Stimulated activated CD4-positive, alpha-beta T cell treated with anti-CD3 and anti-CD28 coated beads, Interleukin-1b, Interleukin-23, amount 100 ng/mL, for 24 hours (primary cell): Measurements from ENCODE around the gene KRTAP4-16.
"Not testable (repeated sequence)": the region's sequence is repeated elsewhere in the genome, so short reads cannot be mapped to it uniquely, and the experiment has no call there.

Experiments
- DNase-seq, 4 experiments: peaks; one replicate each; pipeline ENCODE4 v3.0.0-alpha.2; 2020; ENCODE audit warnings: low read depth in 4 of 4, low spot score in 1 of 4

KRTAP4-16 gene

DNA sequence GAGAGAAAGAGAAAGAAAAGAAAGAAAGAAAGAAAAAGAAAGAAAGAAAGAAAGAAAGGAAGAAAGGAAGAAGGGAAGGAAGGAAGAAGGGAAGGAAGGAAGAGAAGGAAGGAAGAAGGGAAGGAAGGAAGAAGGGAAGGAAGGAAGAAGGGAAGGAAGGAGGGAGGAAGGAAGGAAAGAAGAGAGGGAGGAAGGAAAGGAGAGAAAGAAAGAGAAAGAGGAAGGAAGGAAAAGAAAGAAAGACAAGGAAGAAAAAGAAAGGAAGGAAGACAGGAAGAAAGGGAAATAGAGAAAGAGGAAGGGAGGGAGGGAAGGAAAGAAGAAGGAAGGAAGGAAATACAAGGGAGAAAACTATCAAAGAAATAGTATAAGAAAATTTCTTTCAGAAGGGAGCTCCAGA lies 25.2 kb downstream of the KRTAP4-16 start:
- no peak for DNase-seq

DNA sequence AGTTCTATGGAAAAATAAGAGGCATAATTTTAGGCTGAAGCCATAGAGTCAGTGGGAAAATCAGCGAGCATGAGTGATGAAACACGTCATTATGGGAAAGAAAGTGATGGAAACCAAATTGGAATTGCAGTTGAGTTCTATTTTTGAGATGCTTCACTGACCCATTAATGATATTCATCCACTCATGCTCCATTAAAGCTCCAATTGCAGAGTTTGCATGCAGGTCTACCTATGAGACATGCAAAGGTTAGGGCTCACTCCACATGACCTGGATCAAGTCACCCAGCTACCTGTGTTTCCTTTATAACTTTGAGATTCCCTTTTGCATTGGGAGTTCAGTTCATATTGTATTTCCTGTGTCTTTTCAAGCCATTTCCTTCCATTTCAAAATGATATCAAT lies 28.3 kb downstream of the KRTAP4-16 start:
- no peak for DNase-seq

DNA sequence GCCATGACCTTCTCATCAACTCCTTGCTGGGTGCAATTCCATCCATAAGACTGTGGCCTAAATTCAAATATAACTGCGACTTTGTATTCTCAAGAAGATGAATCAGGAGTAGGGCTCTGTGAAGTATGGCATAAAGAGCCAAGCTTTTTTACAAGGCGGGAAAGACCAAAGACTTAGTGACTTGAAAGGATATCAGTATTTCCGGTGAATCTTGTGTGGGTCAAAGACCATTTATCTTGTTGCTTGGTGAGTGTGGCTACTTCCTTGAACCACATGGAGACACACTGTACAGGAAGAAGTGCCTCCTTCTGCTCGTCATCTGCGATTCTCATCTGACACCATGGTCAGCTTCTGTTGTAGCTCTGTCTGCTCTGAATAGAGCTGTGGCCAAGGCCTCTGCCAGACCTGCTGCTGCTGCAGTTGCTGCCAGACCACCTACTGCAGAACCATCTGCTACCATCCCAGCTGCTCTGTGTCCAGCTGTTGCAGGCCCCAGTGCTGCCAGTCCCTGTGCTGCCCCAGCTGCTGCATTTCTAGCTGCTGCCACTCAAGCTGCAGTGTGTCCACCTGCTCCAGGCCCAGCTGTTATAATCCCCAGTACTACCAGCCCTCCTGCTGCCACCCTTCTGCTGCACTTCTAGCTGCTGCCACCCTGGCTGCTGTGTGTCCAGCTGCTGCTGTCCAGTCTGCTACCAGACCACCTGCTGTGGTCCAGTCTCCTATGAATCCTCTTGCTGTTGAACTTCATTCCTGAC lies 30.2 kb downstream of the KRTAP4-16 start:
- no peak for DNase-seq

DNA sequence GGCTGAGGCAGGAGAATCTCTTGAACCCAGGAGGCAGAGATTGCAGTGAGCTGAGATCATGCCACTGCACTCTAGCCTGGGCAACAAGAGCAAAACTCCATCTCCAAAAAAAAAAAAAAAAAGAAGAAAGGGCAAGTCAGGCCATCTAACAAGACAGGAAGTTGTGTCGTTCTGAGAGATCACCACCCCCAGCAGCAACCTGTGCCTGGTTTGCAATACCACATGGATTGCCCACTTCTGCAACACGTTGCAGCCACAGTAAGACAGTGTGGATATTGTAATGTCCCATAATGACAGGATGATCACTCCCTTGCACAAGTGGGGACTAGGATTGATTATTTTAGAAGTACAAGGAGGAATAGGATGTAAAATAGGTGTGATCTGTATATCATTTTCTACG lies 33.0 kb downstream of the KRTAP4-16 start:
- DNase-seq, result no peak

DNA sequence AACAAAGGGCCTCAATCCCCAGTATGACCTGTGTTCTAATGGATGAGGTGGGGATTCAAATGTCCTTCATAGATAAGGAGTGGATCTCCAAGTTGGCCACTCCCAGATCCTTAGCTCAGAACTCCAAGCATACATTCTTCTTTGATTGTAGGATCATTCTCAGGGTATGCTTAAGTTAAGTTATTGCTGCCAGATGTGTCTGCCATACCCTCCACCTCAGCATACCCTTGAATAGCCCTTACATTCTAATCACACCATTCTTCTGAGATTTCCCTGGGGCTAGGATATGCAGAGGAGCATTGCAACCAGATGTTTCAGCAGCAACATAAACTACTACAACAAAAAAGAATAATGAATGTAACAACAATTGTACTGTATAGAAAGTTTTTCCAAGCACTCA lies 34.7 kb downstream of the KRTAP4-16 start:
- no peak for DNase-seq

DNA sequence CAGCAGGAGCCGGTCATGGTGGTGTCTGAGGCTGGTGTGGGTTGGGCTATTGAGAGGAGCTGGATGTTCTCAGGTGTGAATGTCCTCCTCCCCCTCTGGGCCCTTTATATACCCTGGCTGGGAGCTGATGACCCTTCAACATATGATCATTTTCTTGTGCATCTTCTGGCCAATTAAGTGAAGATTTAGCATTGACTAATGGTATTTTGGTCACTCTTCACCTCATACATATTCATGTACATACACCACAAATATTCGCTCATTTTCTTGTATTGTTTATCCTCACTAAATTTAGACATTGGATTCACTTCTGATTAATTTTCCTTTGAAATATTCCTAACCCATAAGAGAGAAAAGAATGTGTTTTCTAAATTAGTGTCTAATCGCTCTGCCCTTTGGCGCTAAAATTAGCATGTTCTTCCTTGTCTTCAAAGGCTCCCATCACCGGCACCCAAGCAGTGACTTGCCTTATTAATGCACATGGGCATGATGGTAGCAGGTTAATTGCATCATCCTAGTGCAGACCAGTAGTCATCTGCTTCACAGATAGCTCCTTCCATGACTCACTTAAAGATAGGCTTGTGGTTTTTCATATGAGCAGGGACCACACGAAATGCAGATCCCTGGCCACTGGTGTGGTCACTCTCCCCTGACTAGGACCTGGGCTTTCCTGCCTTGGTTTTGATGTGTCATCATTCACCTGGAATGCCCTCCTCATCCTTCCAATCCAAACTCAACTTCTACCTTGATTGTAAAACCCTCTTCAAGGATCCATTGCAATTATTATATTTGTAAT lies 36.0 kb downstream of the KRTAP4-16 start, which contains the start of gene KRTAP2-4:
TSS of gene KRTAP2-4 (minus strand) at position 51 of the 796 bp plus-strand sequence. CDS start at position 17, 34 bp downstream.
- no peak for DNase-seq

DNA sequence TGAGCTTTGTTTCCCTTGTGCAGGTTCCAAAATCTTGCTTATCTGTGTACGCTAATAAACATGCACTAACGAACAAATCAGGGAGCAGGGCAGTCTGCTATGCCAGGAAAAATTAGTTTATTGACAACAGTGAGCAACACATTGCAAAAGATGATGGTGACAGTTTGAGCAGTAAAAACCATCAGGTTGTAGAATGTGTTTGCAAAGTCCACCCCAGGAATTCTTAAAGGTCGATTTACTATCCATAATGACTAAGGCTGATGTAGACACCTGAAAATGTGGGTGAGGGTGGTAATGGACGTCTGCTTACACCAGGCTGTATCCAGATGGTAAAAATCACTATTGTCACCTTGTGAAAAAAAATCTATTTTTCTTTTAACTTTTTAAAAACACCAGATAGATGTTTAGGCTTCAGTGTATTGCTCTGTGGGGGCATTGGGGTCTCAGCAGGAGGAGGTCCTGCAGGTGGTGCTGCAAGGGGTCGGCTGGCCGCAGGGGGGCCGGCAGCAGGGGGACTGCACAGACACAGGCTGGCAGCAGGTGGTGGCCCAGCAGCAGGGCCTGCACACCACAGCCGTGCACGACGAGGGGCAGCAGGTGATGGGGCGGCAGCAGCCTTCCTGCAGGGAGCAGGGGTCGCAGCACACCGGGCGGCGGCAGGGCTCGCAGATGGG lies 36.9 kb downstream of the KRTAP4-16 start:
- DNase-seq, result not testable (repeated sequence)

DNA sequence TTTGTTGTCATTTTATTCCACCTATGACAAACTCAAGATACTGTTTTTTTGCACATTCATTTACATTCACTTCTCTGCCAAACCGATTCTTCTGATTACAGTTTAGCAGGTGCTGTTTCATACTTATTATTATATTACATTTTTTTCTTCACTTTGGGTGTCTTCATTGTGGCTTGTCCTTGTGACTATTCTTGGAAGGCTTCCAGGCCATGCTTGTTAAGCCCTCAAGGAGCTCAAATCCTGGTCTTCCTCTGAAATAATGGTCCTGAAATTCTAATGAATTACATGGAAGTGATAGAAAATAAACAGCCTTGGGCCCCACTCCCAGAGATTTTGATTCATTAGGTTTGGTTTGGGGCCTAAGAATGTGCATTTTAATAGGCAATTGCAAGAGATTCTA lies 37.7 kb downstream of the KRTAP4-16 start:
- DNase-seq, result no peak

DNA sequence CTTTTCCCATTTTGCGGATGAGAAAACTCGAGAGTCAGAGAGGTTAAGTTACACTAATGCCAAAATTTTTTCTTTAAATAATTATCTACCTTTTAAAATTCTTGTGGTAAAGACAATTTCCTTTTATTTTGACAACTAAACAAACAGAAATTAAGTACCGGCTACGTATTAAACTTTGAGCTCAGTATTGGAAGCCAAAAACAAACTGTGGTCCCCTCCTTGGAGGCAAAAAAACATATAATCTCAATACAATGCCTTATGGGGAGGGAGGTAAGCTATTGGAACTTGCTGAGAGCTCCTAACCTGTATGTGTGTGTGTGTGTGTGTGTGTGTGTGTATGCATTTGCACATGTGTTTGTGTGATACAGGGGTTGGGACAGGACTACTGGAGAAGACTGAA lies 38.6 kb downstream of the KRTAP4-16 start:
- no peak for DNase-seq

DNA sequence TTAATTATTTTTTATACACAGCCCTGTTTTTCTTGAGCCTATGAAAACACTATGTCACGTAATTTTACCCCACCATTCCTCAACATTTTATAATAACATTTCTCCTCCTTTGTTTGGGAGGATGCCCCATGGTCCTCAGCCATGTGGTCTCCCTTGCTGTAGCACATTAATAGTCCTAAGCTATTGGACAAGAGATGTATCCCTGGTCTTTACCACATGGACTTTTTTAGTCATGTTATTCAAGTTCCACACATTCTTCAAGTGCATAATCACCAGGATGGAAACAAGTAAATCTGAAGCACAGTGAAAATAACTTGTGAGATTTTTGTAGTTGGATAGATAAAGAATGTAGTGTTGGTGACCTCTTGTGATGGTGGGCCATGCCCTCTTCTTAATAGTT lies 40.0 kb downstream of the KRTAP4-16 start:
- DNase-seq, result no peak

DNA sequence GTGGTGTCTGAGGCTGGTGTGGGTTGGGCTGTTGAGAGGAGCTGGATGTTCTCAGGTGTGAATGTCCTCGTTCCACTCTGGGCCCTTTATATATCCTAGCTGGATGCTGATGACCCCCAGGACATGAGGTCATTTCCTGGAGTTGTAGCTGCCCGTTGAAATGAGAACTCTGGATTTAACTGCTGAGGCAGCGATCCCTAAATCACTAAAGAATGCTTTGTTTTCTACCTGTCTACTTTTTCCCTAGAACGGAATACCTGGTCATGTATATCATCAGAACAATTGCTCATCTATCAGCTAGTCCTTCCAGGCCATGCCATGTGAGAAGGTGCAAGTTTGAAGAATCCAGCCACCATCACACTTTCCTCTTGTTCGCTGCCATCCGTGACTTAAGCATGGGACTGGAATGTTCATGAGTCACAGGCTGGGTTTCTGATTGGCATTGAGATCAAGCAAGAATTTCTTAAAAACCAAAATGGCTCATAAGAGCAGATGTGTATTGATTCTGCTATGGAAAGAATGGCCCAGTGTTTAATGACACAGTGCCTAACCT lies 41.9 kb downstream of the KRTAP4-16 start, which contains the start of gene KRTAP2-3:
TSS of gene KRTAP2-3 (minus strand) at position 63 of the 553 bp plus-strand sequence. CDS start 64 bp downstream, outside the sequence.
- DNase-seq, result no peak

DNA sequence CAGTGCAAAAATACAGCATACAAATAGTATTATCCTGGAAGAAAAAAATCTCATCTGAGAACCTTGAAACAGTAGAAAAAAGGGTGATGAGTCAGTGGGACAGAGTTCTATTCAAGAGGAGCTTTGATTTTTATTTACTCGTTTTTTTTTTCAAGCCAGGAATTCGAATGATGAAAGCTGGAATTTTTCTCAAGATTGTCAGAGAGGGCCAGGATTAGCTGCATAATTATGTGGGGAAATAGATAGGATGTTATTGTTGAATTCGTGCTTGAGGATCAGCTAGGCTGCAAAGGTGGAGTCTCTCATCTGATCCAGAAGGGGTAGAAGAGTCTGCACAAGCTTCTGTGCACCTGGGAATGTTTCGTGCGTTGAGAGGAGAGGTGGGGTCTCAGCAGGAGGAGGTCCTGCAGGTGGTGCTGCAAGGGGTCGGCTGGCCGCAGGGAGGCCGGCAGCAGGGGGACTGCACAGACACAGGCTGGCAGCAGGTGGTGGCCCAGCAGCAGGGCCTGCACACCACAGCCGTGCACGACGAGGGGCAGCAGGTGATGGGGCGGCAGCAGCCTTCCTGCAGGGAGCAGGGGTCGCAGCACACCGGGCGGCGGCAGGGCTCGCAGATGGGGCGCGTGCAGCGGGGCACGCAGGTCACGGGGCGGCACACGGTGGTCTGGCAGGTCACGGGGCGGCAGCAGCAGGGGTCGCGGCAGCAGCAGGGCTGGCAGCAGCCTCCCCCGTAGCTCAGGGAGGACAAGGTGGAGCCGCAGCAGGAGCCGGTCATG lies 42.5 kb downstream of the KRTAP4-16 start:
- not testable (repeated sequence) for DNase-seq

DNA sequence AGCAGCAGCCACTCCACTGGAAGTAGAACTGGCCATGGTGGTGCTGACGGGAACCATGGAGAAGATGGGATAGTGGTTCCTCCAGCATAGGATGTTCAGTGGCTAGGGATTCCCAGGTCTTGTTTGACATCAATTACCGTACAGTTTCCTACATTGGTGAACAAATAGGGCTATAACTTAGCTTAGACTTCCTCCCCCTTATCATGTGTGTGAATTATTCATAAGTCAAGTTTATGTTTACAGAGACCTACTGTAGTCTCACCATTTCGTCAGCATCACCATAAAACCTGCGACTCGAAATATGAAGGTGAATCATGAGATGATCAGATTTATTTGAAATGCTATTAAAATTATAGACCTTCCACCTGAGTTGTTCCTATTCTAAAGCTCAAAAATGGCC lies 43.3 kb downstream of the KRTAP4-16 start:
- no peak for DNase-seq

DNA sequence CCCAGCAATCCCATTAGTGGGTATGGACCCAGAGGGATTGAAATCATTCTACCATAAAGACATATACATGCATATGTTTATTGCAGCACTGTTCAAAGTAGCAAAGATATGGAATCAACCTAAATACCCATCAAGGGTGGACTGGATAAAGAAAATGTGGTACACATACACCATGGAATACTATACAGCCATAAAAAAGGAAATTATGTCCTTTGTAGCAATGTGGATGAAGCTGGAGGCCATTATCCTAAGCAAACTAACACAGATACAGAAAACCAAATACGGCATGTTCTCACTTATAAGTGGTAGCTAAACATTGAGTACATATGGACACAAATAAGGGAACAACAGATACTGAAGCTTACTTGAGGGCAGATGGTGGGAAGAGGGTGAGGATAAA lies 44.5 kb downstream of the KRTAP4-16 start:
- DNase-seq, result no peak

DNA sequence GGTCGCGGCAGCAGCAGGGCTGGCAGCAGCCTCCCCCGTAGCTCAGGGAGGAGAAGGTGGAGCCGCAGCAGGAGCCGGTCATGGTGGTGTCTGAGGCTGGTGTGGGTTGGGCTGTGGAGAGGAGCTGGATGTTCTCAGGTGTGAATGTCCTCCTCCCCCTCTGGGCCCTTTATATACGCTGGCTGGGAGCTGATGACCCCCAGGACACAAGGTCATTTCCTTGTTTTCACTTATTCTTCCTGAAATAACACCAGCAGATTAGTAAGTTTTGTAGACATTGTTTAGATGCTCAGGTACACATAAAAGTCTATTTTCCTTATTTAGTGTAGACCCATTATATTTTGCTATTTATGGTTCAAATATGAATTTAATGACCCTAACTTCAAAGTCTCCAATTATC lies 46.9 kb downstream of the KRTAP4-16 start, which contains the start of gene KRTAP2-2:
TSS of gene KRTAP2-2 (minus strand) at position 101 of the 400 bp plus-strand sequence. CDS start at position 82, 19 bp downstream.
- not testable (repeated sequence) for DNase-seq

DNA sequence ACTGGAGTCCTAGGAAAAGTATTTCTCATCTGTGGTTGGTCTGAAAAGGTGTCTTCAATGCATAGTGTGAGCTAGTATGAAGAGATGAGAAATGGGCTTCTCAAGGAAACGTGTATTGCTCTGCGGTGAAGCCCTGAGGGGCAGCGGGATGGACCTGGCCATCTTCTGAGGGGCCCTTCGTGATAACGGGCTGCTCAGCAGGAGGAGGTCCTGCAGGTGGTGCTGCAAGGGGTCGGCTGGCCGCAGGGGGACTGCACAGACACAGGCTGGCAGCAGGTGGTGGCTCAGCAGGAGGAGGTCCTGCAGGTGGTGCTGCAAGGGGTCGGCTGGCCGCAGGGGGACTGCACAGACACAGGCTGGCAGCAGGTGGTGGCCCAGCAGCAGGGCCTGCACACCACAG lies 47.5 kb downstream of the KRTAP4-16 start:
- DNase-seq, result not testable (repeated sequence)

DNA sequence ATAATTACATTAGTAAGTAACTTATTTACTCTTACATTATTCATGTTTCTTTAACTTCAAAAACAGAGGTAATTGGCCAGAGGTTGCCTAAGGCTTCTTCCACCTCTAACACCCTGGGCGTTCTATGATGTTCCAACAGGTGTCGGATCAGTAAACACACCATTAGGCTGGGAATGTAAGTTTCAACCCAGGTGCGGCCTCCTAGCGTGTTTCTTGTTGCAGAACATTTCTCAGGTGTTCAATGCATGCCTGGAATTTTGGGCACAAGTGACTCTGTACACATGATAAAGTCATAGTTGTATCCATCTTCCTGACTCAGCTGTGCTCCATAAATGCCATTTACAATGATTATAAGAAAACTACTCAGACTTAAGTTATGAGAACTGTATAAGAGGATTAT lies 48.0 kb downstream of the KRTAP4-16 start:
- DNase-seq, result no peak

DNA sequence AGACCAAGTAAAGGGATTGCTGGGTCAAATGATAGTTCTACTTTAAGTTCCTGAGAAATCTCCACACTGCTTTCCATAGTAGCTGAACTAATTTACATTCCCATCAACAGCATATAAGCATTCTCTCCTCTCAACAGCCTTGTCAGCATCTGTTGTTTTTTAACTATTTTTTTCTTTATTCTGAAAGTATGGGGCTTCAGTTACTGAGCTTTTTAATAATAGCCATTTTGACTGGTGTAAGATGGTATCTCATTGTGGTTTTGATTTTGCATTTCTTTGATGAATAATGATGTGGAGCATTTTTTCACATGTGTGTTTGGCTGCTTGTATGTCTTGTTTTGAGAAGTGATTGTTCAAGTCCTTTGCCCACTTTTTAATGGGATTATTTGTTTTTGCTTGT lies 49.4 kb downstream of the KRTAP4-16 start:
- no peak for DNase-seq
